SU-DHL-6 (cell line): ENCODE data around the gene CHN1.

Experiments
- H2AFZ ChIP-seq: fragments of 200-600 bp; sonication (generic); 2 replicates; pipeline ENCODE4 v1.6.1; 2014; ENCODE audit warnings: low read depth, mild to moderate bottlenecking, moderate library complexity, mixed read lengths, antibody characterized with exemption, low read length; ENCODE audit not compliant: severe bottlenecking
- H3F3A ChIP-seq: fragments of 200-600 bp; shearing (Covaris generic); 2 replicates; pipeline ENCODE4 v1.6.0; 2016; ENCODE audit warnings: antibody characterized with exemption, mild to moderate bottlenecking; ENCODE audit not compliant: insufficient read depth
- H3K27ac ChIP-seq: fragments of 200-600 bp; sonication (generic); 2 replicates; pipeline ENCODE4 v1.5.1; 2016; ENCODE audit warnings: low read depth, mild to moderate bottlenecking, low read length, moderate library complexity, mixed read lengths
- H3K27me3 ChIP-seq: fragments of 200-600 bp; sonication (generic), shearing (Covaris generic); 2 replicates; pipeline ENCODE4 v1.6.0; 2014; ENCODE audit warnings: mild to moderate bottlenecking, low read length
- H3K36me3 ChIP-seq: fragments of 200-600 bp; sonication (generic); 2 replicates; pipeline ENCODE4 v1.6.1; 2014; ENCODE audit warnings: mild to moderate bottlenecking, low read length, mixed read lengths
- H3K4me2 ChIP-seq: fragments of 300-600, 200-600 bp; shearing (Covaris generic), sonication (generic); 2 replicates; pipeline ENCODE4 v1.6.0; 2014; ENCODE audit warnings: low read length, low read depth, mild to moderate bottlenecking; ENCODE audit not compliant: poor library complexity, severe bottlenecking
- H3K4me3 ChIP-seq: fragments of 200-600 bp; sonication (generic); 2 replicates; pipeline ENCODE4 v1.5.1; 2014; ENCODE audit warnings: antibody characterized with exemption, low read length, mild to moderate bottlenecking, mixed read lengths; ENCODE audit not compliant: insufficient read depth, poor library complexity, severe bottlenecking
- H3K79me2 ChIP-seq: fragments of 200-600 bp; sonication (generic); 2 replicates; pipeline ENCODE4 v1.6.1; 2014; ENCODE audit warnings: mild to moderate bottlenecking, low read length, moderate library complexity; ENCODE audit not compliant: insufficient read depth
- H3K9ac ChIP-seq: fragments of 200-600 bp; sonication (generic); 2 replicates; pipeline ENCODE4 v1.7.0; 2014; ENCODE audit warnings: mild to moderate bottlenecking, low read length
- H3K9me2 ChIP-seq: fragments of 200-600 bp; sonication (generic); replicated peaks from 2 replicates; pipeline ENCODE4 v1.6.1; 2014; ENCODE audit warnings: low read length; ENCODE audit not compliant: insufficient read depth
- H3K9me3 ChIP-seq: fragments of 200-600 bp; sonication (generic); 2 replicates; pipeline ENCODE4 v1.6.1; 2014; ENCODE audit warnings: low read length, mixed read lengths; ENCODE audit not compliant: insufficient read depth
- H4K20me1 ChIP-seq: fragments of 200-600 bp; sonication (generic); 2 replicates; pipeline ENCODE4 v1.6.1; 2014; ENCODE audit warnings: low read depth, mild to moderate bottlenecking, antibody characterized with exemption, low read length, moderate library complexity, mixed read lengths
- CTCF ChIP-seq: fragments of 200-600 bp; sonication (generic); IDR thresholded peaks from one replicate; pipeline ENCODE4 v1.5.1; 2017; ENCODE audit warnings: antibody characterized with exemption, mild to moderate bottlenecking, low read length, moderate library complexity; ENCODE audit not compliant: insufficient read depth, poor library complexity, severe bottlenecking
- EZH2phosphoT487 ChIP-seq: fragments of 200-600 bp; sonication (generic), shearing (Covaris generic); conservative IDR thresholded peaks from 2 replicates; pipeline ENCODE4 v1.6.1; 2018; ENCODE audit warnings: mild to moderate bottlenecking, antibody characterized with exemption, low read length, moderate library complexity, mixed read lengths

Gene CHN1

GRCh38 chr2:174792309-174793025, 212.7 kb downstream of the CHN1 start:
- Histone ChIP-seq H2AFZ (no peak overlapping the region), H3K27ac (no peak overlapping the region), H4K20me1 (no peaks in the 10 kb centered on the region), H3K9me2 (no peaks in the 10 kb centered on the region), H3F3A (no peaks in the 10 kb centered on the region), H3K9ac (no peak overlapping the region), H3K4me2 (no peak overlapping the region), H3K9me3 (no peaks in the 10 kb centered on the region), H3K27me3 (no peaks in the 10 kb centered on the region), H3K4me3 (no peak overlapping the region), H3K79me2 (no peaks in the 10 kb centered on the region), H3K36me3 (no peaks in the 10 kb centered on the region)
- TF ChIP-seq EZH2phosphoT487 = no peak
- TF ChIP-seq CTCF = no peak

- Histone ChIP-seq H3K4me2 (no peak overlapping the region), H4K20me1 (no peaks in the 10 kb centered on the region), H2AFZ (no peak overlapping the region), H3K4me3 (no peak overlapping the region), H3K9me3 (no peaks in the 10 kb centered on the region), H3K9me2 (no peaks in the 10 kb centered on the region), H3K79me2 (no peaks in the 10 kb centered on the region), H3K27me3 (no peaks in the 10 kb centered on the region), H3F3A (no peaks in the 10 kb centered on the region), H3K27ac (no peak overlapping the region), H3K36me3 (no peaks in the 10 kb centered on the region), H3K9ac (no peak overlapping the region)
- TF ChIP-seq EZH2phosphoT487 = no peak
- no peak for TF ChIP-seq CTCF
Measured at GRCh38 chr2:174791746-174792280, 213.4 kb downstream of the CHN1 start.

DNA sequence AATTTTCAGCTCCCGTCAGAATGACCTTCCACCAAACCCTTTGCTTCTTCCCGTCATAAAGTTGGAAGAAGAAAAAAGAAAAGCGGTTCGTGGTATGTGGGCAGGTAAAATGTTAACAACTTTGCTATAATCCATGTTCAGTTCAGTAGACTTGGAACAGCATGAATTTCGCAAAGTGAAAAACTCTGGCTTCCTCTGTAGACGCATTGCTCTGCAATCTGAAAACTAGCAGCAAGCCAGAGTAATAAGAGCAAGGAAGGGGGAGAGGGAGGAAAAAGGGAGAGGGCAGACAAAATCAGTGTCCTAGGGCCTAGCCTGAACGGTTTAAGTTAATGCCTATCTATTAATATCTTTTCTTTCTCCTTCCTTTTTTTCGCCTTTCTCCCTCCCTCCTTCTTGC, 214.2 kb downstream of the CHN1 start:
- no peaks in the 10 kb centered on the region for H3K36me3 ChIP-seq
- no peak overlapping the region for H3K27ac ChIP-seq

More for the DNA sequence above, 214.2 kb downstream of the CHN1 start:
- Histone ChIP-seq H3K9ac (no peak overlapping the region), H3K79me2 (no peaks in the 10 kb centered on the region), H3K4me3 (no peak overlapping the region), H3K9me2 (no peaks in the 10 kb centered on the region), H3K9me3 (no peaks in the 10 kb centered on the region), H3K4me2 (no peak overlapping the region), H4K20me1 (no peaks in the 10 kb centered on the region), H3K27me3 (no peaks in the 10 kb centered on the region), H2AFZ (no peak overlapping the region), H3F3A (no peaks in the 10 kb centered on the region)
- TF ChIP-seq CTCF (no peak), EZH2phosphoT487 (no peak)
